ENCODE measurements around the gene CIDEA.

DNA sequence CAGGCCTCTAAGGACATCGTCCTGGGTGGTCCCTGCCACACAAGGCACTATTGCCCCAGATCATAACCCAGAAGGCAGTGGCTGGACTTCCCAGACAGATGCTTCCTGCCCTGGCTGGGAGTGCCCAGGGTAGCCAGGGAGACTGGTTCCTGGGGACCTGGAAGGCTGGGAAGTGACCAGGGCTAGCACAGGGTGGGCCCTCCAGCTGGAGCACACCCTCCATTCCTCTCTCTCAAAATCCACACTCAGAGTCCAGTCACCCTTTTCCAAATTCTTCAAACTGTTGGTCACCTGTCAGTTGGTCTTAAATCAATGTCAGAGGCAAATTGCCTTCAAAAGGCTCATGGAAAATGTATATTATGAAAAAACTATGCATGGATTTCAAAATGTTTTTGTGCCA is 42.3 kb downstream of the CIDEA start:
- TF ChIP-seq, protein P1, sequence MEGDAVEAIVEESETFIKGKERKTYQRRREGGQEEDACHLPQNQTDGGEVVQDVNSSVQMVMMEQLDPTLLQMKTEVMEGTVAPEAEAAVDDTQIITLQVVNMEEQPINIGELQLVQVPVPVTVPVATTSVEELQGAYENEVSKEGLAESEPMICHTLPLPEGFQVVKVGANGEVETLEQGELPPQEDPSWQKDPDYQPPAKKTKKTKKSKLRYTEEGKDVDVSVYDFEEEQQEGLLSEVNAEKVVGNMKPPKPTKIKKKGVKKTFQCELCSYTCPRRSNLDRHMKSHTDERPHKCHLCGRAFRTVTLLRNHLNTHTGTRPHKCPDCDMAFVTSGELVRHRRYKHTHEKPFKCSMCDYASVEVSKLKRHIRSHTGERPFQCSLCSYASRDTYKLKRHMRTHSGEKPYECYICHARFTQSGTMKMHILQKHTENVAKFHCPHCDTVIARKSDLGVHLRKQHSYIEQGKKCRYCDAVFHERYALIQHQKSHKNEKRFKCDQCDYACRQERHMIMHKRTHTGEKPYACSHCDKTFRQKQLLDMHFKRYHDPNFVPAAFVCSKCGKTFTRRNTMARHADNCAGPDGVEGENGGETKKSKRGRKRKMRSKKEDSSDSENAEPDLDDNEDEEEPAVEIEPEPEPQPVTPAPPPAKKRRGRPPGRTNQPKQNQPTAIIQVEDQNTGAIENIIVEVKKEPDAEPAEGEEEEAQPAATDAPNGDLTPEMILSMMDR (conservative IDR thresholded peaks at IDR 0.05; ENCODE audit: low read depth, low read length) = no peak
- no peak for TF ChIP-seq EZH2 (IDR thresholded peaks at IDR 0.05; ENCODE audit: low read length, unreplicated experiment)

Data from PC-3 (cell line).